GM08714 (cell line): Measurements from ENCODE around the gene SOD2.

Experiments
- H3K4me3 ChIP-seq: fragments of 200-500 bp; sonication (Bioruptor generic); 2 replicates; pipeline ENCODE4 v1.5.1; 2014; ENCODE audit warnings: mild to moderate bottlenecking, low read length, inconsistent platforms
- ZNF274 ChIP-seq: IDR thresholded peaks from 2 replicates; pipeline ENCODE4 v1.6.1; 2012; ENCODE audit warnings: mild to moderate bottlenecking, low read depth, low read length

Gene SOD2

GRCh38 chr6:159646733-159647132 is 46.3 kb downstream of the SOD2 start:
- TF ChIP-seq ZNF274, result no peak
- H3K4me3 ChIP-seq, result no peak overlapping the region

- TF ChIP-seq ZNF274, result no peak
- H3K4me3 ChIP-seq, result no peak overlapping the region
Observed at GRCh38 chr6:159646116-159646515, 46.9 kb downstream of the SOD2 start.

GRCh38 chr6:159645640-159646039 is 47.4 kb downstream of the SOD2 start:
- H3K4me3 ChIP-seq, result no peak overlapping the region
- TF ChIP-seq ZNF274, result no peak
